K562 (cell line): ENCODE data around the gene PEPD. TPM values are rescaled to one million over a fixed set of nuclear protein-coding genes. Genes with fewer than 3 reads are reported as not detected.

Experiments
- ARHGAP35 ChIP-seq: fragments of 450-650 bp; IDR thresholded peaks from 2 replicates; pipeline ENCODE4 v1.6.1; 2018; ENCODE audit not compliant: partially characterized antibody
- ATF1 ChIP-seq, 2 experiments: fragments of 450-650 bp in 1 of 2; IDR thresholded peaks; 2 replicates each; pipeline ENCODE4 v1.6.1; 2016; ENCODE audit warnings: missing compliant biosample characterization in 1 of 2, missing genetic modification characterization in 1 of 2
- E2F3 ChIP-seq: fragments of 250-450 bp; sonication (Bioruptor Pico); IDR thresholded peaks from 2 replicates; pipeline ENCODE4 v1.4.0; 2020; ENCODE audit warnings: mild to moderate bottlenecking
- HDAC1 ChIP-seq, 2 experiments: fragments of 450-650 bp; IDR thresholded peaks; 2 replicates each; pipeline ENCODE4 v1.6.1; 2016 to 2017; ENCODE audit warnings: inconsistent platforms in 1 of 2, mild to moderate bottlenecking in 1 of 2, moderate library complexity in 1 of 2
- LARP7 ChIP-seq: fragments of 450-650 bp; IDR thresholded peaks from 2 replicates; pipeline ENCODE4 v1.6.1; 2016
- NR2C1 ChIP-seq, 2 experiments: fragments of 450-650 bp; IDR thresholded peaks; 2 replicates each; pipeline ENCODE4 v1.6.1; 2017; ENCODE audit warnings: mild to moderate bottlenecking in 2 of 2, antibody characterized with exemption in 1 of 2, inconsistent platforms in 1 of 2, missing compliant biosample characterization in 1 of 2, missing genetic modification characterization in 1 of 2
- RBM14 ChIP-seq: fragments of 200-400 bp; formaldehyde crosslinking; IDR thresholded peaks from 2 replicates; pipeline ENCODE4 v1.6.1; 2018; ENCODE audit warnings: low read depth, mild to moderate bottlenecking, low read length, moderate library complexity, borderline replicate concordance; ENCODE audit not compliant: insufficient read depth
- REST ChIP-seq, 2 experiments: fragments of 450-650 bp; formaldehyde crosslinking in 1 of 2; IDR thresholded peaks; 2 replicates each; pipeline versions ENCODE4 v1.4.0 to v1.6.1; 2014 to 2020; ENCODE audit warnings: mild to moderate bottlenecking in 2 of 2, borderline replicate concordance in 1 of 2, low read depth in 1 of 2
- TAF7 ChIP-seq: fragments of 450-650 bp; IDR thresholded peaks from 2 replicates; pipeline ENCODE4 v1.6.1; 2016; ENCODE audit warnings: missing genetic modification characterization, missing compliant biosample characterization
- polyA plus RNA-seq, 8 experiments: library from polyadenylated mRNA; depleted of rRNA in 4 of 8; stranded (reverse) in 5 of 8; unstranded in 3 of 8; fragments of >200 nt; fragmentation: Nextera tagmentation in 2 of 8; fragmentation: Illumina TruSeq in 1 of 8; extraction: Ambion mirVana in 2 of 8; extraction: Trizol in 1 of 8; gene quantifications; 2 replicates each; pipeline versions ENCODE4 v1.2.1 to v1.2.3, GENCODE V29; 2011 to 2014; ENCODE audit warnings: inconsistent platforms in 1 of 8, missing spikeins in 1 of 8
- total RNA-seq, 7 experiments: library from RNA; depleted of rRNA in 6 of 7; stranded (reverse); fragments of >200 nt in 6 of 7; fragmentation: Illumina TruSeq in 2 of 7; extraction: Trizol in 2 of 7; gene quantifications; 2 replicates each; pipeline versions ENCODE4 v1.2.1 to v1.2.3, GENCODE V29; 2011 to 2021; ENCODE audit warnings: low replicate concordance in 1 of 7
- TF ChIP-seq, protein P1 (sequence below): sonication (generic); formaldehyde crosslinking; IDR thresholded peaks from 2 replicates; pipeline ENCODE4 v1.8.0; 2022; ENCODE audit warnings: mild to moderate bottlenecking, missing genetic modification reagents
- TF ChIP-seq, protein P2 (sequence below), 2 experiments: fragments of 450-650 bp; conservative IDR thresholded peaks; 2 replicates each; pipeline ENCODE4 v1.6.1; 2017; ENCODE audit warnings: mild to moderate bottlenecking in 2 of 2, moderate library complexity in 2 of 2

PEPD gene
- total and polyA plus RNA-seq, 9 of the 15 experiments (the other 6 are each of a cell fraction or from before 2014, with no cell fraction given) = 1.3 to 19.2 (median 16.0) TPM

DNA sequence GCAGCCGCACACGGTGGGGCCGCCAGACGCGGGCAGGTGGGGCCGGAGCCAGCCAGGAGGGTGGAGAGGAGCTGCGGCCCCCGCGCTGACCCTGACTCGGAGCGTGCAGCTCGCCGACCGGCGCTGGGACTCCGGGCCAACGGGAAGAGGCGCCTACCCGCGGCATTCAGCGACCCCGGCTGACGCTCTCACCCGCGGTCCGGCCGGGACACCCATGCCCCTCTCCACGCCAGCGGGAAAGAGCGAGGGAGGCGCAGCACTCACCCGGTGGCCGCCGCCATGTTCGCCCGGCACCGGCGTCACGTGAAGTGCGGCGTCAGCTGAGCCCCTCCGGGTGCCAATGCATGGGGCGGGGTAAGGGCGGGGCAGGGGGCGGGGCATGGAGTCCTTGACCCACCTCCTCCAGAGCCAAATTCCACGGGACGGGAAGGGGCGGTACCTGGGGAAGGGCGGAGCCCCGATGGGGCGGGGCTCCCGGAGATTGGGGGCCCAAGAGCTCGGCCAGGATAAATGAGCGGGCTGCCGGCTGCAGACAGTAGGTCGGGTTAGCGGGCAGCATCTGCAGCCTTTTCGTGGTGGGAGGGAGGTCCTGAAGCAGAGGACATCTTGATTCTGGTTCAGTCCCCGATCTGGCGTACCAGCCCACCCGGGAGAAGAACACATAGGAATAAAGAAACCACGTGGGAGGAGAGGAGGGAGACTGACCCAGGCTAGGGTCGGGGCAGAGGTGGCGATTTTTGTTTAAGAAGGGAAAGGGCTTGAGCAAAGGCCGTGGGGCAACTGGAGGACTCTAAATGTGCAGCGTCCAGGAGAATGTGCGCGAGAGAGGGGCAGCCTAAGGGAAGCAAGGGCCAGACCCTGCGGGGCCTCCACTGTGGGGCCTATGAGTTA is at the start of gene PEPD (continued):
- TF ChIP-seq REST (IDR thresholded peaks at IDR 0.05; ENCODE audit: borderline replicate concordance) (peak; percentile 68), REST (CRISPR knock-in tag; IDR thresholded peaks at IDR 0.05; ENCODE audit: low read depth) (no peak), TAF7 (tag) (0 out of 2 replicates have a peak, but pooled peaks have one; percentile 56), NR2C1 (IDR thresholded peaks at IDR 0.05) (no peak), NR2C1 (tag; IDR thresholded peaks at IDR 0.05) (peak; percentile 35; the same call in 1 of the 2 replicates), HDAC1 (IDR thresholded peaks at IDR 0.05) (peak; percentile 84 to 99; a peak in 3 of 4 replicates), RBM14 (0 out of 2 replicates have a peak, but pooled peaks have one; percentile 21), ARHGAP35 (no peak), E2F3 (CRISPR knock-in tag) (peak; percentile 53; the same call in 1 of the 2 replicates), ATF1 (CRISPR knock-in tag; IDR thresholded peaks at IDR 0.05) (no peak), ATF1 (tag; IDR thresholded peaks at IDR 0.05) (peak; percentile 55; the same call in 1 of the 2 replicates), LARP7 (no peak)
- TF ChIP-seq, protein P1, sequence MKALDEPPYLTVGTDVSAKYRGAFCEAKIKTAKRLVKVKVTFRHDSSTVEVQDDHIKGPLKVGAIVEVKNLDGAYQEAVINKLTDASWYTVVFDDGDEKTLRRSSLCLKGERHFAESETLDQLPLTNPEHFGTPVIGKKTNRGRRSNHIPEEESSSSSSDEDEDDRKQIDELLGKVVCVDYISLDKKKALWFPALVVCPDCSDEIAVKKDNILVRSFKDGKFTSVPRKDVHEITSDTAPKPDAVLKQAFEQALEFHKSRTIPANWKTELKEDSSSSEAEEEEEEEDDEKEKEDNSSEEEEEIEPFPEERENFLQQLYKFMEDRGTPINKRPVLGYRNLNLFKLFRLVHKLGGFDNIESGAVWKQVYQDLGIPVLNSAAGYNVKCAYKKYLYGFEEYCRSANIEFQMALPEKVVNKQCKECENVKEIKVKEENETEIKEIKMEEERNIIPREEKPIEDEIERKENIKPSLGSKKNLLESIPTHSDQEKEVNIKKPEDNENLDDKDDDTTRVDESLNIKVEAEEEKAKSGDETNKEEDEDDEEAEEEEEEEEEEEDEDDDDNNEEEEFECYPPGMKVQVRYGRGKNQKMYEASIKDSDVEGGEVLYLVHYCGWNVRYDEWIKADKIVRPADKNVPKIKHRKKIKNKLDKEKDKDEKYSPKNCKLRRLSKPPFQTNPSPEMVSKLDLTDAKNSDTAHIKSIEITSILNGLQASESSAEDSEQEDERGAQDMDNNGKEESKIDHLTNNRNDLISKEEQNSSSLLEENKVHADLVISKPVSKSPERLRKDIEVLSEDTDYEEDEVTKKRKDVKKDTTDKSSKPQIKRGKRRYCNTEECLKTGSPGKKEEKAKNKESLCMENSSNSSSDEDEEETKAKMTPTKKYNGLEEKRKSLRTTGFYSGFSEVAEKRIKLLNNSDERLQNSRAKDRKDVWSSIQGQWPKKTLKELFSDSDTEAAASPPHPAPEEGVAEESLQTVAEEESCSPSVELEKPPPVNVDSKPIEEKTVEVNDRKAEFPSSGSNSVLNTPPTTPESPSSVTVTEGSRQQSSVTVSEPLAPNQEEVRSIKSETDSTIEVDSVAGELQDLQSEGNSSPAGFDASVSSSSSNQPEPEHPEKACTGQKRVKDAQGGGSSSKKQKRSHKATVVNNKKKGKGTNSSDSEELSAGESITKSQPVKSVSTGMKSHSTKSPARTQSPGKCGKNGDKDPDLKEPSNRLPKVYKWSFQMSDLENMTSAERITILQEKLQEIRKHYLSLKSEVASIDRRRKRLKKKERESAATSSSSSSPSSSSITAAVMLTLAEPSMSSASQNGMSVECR (CRISPR knock-in tag) = peak; percentile 88
- TF ChIP-seq, protein P2, sequence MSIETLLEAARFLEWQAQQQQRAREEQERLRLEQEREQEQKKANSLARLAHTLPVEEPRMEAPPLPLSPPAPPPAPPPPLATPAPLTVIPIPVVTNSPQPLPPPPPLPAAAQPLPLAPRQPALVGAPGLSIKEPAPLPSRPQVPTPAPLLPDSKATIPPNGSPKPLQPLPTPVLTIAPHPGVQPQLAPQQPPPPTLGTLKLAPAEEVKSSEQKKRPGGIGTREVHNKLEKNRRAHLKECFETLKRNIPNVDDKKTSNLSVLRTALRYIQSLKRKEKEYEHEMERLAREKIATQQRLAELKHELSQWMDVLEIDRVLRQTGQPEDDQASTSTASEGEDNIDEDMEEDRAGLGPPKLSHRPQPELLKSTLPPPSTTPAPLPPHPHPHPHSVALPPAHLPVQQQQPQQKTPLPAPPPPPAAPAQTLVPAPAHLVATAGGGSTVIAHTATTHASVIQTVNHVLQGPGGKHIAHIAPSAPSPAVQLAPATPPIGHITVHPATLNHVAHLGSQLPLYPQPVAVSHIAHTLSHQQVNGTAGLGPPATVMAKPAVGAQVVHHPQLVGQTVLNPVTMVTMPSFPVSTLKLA (conservative IDR thresholded peaks at IDR 0.05) = peak; percentile 38 to 85; a peak in 3 of 4 replicates
